HuH-7 (cell line): ENCODE data around the gene KCNA5.

Experiments
- DNase-seq: peaks from one replicate; pipeline ENCODE4 v3.0.0; 2011; ENCODE audit warnings: low spot score

KCNA5 gene

DNA sequence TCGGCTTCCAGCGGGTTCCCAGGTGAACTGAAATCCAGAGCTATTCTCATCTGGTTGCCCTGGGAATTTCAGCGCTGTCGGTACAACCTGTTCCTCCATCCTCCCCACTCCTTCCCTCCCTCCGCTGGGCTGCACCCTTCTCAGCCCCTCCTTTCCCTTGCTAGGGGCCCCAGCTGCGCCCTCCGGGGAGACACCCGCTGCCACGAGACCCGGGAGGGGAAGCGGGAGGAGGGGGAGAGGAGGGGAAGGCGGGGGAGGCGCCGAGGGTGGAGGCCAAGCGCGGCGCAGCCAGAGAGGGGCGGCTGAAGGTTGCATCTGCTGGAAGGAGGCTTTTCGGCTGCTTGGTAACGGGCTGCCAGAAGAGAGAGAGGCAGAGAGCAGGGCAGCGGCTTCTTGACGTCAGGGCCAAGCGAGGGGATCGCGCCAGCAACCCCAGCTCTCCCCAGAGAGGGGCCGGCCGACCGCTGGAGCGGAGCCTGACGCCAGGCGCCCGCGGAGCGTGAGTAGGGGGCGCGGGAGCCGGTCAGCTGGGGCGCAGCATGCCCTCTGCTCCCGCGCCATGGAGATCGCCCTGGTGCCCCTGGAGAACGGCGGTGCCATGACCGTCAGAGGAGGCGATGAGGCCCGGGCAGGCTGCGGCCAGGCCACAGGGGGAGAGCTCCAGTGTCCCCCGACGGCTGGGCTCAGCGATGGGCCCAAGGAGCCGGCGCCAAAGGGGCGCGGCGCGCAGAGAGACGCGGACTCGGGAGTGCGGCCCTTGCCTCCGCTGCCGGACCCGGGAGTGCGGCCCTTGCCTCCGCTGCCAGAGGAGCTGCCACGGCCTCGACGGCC, at the start of gene KCNA5:
Gene KCNA5, plus strand, starts transcription at position 291 of the 831 bp plus-strand sequence. Its CDS starts 269 bp downstream, at position 560.
- DNase-seq, result no peak

- no peak for DNase-seq
Measured at GRCh38 chr12:4994622-4995021, 49.1 kb upstream of the KCNA5 start.

DNA sequence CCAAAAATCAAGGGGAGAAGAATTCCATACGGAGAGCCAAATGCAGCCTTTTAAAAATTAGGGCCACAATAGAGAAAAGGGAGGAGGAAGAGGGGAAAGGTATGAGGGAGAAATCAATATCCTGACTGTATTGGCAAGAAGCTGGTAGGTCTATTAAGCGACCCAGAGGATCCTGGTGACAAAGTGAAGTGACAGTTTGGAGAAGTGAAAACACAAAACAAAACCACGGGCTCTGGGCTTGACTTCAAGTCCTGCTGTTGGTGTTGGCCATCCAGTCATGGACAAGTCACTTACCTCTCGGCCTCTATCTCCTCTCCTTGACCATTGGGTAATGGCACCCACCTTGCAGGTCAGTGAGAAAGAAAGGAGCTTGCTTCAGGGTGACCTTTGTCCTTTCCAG, 47.0 kb upstream of the KCNA5 start:
- DNase-seq, result no peak

- DNase-seq, result no peak
Measured at GRCh38 chr12:4997939-4998338, 45.7 kb upstream of the KCNA5 start.

- DNase-seq, result peak; percentile 9
Measured at GRCh38 chr12:5000204-5000603, 43.5 kb upstream of the KCNA5 start.

DNA sequence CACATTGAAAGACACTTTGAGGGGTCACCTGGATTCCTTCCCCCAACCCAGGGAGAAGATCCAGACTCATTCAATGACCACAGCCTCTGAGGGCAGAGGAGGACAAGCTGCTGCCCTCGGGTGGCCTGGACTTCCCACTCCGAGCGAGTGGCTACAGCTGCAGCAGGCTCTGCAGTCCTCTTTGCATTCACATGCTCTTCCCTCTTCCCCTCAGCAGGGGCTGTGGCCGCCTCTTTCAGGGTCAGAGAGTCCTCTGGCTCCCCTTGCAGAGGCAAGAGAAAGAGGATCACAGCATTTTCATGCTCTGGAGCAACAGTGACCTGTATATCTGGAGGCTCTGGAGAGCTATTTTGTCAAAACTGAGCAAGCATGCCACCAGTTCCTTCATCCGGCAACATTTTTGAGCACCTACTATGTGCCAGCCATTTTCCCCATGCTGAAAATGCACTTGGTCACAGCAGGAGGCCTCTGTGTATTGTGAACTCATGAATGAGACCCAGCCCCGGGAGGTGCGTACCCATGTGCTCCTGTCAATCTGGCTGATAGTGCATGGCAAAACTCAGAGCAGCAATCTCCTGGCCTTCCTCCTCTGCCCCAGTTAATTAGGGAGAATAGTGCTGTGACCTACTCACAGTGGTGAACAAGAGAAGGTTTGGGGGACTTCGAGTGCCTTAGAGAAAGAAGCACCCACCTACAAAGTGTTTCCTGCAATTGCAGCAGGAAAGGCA, 42.9 kb upstream of the KCNA5 start:
- DNase-seq, result no peak

DNA sequence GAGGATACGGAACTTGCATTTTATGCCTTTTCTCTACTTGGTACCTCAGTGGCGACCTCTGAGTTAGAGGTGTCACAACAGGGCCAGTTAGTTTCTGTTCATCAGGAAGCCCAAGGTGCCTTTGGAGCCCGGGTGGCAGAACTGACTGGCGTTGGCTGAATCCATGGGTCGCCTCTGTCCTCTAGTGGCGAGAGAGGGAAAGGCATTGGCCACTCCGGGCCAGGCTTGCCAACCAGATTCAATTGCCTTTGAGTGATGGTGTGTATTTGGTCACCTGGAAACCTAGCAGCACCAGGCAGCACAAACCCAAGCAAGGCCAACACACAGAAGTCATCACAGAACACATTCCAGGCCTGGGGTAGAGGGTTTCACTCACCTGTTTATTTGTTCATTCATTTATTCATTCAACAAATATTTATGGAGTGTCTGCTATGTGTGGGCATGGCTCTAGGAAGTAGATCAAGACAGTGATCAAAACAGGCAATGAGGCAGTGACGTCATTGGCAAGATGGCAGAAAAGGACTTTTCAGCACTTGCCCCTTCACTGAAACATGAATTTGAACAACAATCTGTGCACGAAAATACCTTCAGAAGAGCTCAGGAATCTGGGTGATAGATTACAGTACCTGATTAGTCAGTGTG, 40.5 kb upstream of the KCNA5 start:
- DNase-seq, result peak; percentile 65

GRCh38 chr12:5008661-5009060, 35.0 kb upstream of the KCNA5 start:
- DNase-seq, result no peak

GRCh38 chr12:5010151-5010550, 33.5 kb upstream of the KCNA5 start:
- DNase-seq, result no peak

DNA sequence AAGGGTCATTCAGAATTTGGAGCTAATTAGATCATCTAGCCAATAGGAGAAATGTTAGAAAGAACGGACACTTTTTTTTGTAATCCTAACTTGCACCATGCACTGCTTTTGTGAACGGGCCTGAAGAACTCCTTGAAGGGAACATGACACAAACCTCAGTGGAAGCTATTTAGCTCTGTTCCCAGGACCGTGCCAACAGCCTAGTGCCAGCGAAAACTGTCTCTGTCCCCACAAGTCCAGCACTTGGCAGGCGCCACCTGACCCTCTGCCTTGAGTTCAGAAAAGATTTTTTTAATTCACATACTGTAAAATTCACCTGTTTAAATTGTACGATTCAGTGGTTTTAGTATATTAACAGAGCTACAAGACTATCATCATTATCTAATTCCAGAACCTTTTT, 31.3 kb upstream of the KCNA5 start:
- no peak for DNase-seq

GRCh38 chr12:5013266-5013730, 30.4 kb upstream of the KCNA5 start:
- no peak for DNase-seq

GRCh38 chr12:5014269-5014668, 29.4 kb upstream of the KCNA5 start:
- DNase-seq, result no peak

DNA sequence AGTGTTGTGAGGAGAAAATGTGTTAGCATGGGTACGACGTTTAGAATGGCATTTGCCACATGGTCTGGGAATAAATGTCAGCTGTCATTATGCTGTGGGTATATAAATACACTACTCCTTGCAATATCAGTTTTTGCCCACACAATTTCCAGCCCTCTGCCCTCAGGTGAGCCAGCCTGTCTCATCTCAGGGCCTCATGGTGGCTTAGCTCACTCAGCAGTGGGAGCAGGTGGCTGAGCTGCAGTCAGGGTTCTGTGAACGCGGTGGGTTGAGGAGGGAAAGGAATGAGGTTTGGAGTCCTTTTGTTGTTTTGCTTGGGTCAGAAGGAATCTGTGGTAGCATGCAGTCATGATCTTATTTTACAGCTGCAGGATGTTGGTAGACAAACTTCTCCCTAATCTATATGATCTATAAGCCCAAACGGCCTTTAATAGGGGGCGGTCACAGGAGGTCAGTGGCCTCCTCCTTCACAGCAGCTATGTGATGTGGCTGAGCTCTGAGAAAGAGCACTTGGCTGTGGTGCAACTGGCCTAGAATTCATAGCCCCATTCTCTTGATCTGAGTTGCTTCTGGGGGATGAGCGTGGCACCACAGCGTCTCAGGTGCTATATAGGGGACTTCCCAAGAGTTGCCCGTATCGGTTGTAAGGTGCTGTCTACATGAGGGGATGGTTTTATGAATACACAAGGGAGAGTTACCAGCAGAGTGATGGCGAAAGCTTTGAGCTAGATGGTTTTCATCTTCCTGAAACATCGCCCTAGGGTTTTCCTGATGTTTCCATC, 27.8 kb upstream of the KCNA5 start:
- DNase-seq, result no peak

GRCh38 chr12:5016526-5016925, 27.2 kb upstream of the KCNA5 start:
- no peak for DNase-seq

DNA sequence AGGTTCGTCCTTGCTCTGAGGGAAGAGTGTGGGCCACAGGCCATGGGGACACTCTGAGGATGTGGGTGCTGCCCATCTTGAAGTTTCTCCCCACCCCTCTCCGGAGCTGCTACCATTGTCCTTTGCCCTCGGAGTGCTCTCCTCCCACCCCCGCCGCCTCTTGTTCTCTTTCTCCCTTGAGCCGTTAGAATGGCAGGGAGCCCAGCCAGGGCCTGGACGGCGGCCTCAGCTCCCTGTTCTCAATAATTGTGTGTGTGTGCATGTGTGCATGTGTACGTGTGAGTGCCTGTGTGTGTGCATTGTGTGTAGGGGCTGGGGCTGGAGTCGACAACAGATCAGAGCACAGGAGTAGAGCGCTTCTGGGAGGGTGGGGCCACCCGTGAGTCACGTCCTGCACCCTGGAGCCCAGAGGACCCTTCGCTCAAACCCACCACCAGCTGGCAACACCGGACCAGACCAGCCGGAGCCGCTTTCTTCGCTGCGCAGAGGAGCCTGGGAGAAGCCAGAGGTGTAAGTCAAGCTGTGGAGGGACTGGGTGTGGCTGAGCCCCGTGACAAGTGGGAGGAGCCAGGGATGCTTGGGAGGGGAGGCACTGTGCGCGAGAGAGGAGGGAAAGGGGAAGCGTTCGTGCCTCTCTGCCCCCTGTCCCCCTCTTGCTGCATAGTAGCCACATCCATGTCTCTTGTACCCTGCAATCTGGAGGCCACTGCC, 25.9 kb upstream of the KCNA5 start:
- DNase-seq, result no peak

DNA sequence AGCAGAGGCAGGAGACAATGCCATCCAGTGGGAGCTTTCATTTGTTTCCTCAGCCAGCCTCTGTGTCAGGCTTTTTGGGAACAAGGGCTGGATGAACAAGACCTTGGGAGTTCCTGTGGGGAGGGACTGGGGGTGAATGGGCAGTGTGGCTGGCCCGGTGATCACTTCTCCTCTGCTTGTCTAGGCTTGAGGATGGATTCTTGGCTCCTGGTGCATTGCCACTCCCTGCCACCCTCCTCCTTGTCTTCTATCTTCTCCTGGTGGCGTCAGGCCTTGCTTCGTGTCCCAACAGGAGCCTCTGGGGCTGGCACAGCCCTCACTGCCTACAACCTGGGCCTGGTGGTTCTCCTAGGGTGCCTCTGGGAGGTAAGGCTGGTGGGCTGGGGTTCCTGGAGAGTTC, 25.0 kb upstream of the KCNA5 start:
- no peak for DNase-seq

DNA sequence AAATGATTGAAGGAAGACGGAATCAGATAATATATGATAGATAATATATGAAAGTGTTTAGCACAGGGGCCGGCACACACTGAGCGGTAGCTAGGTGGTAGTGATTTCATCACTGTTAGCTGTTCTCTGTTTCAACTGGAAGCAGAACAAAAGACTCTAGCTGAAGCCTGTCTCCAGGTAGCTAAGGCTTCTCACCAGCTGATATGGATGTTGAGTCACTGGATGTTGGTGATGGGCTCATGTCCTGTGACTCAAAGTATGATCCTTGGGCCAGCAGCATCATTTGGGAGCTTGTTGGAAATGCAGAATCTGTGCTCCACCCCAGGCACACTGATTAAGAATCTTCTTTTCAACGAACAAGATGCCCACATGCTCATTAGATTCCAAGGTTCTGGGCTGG, 21.7 kb upstream of the KCNA5 start:
- DNase-seq, result no peak

- DNase-seq, result peak; percentile 70
Measured at GRCh38 chr12:5022465-5023061, 21.1 kb upstream of the KCNA5 start.

- DNase-seq, result no peak
Measured at GRCh38 chr12:5023842-5024241, 19.8 kb upstream of the KCNA5 start.

DNA sequence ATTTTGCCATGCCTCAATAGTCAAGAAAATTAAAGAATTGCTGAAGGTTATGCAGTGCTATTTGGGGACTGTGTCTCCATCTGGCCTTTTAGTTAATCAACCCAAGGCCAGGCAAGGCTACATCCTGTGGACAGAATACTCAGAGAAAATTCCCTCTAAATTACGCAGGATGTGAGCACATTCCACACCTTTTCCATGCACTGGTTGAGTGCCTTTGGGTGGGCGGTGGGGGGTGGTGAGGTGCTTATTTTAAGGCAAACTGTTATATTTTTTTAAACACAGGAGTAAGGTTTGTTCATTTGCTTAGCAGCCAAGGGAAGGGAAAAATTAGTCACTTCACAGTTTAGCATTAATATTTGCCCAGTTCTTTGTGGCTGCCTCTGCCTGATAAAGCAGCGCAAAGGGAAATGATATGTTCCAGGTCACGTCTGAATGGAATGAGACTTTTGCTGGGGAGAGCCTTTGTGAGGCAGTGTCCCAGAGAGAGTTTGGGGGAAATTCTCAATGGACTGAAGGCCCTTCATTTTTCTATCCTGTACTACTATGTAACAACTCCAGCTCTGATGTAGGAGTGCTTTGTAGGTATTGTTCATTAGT, 17.2 kb upstream of the KCNA5 start:
- DNase-seq, result no peak
